ENCODE data around the gene FAM124B.

DNA sequence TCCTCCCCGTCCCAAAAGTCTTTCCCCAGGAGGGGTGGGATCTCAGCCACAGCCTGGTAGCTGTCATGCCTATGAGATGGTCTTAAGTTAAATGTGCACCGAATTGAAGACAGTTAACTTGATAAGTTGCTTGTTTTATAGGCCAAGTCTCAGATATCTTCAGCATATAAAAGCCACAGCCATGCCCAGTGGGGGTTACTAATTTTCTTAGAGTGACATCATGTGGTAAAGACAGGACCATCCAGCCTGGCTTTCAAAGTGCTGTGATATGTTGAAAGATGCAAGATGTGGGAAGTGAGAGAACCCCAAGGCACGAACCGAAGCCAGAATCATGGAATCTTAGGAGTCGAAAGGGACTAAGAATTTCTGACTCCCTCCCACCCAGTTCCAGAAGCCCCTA, 42.1 kb upstream of the FAM124B start:
- TF ChIP-seq, protein P1, sequence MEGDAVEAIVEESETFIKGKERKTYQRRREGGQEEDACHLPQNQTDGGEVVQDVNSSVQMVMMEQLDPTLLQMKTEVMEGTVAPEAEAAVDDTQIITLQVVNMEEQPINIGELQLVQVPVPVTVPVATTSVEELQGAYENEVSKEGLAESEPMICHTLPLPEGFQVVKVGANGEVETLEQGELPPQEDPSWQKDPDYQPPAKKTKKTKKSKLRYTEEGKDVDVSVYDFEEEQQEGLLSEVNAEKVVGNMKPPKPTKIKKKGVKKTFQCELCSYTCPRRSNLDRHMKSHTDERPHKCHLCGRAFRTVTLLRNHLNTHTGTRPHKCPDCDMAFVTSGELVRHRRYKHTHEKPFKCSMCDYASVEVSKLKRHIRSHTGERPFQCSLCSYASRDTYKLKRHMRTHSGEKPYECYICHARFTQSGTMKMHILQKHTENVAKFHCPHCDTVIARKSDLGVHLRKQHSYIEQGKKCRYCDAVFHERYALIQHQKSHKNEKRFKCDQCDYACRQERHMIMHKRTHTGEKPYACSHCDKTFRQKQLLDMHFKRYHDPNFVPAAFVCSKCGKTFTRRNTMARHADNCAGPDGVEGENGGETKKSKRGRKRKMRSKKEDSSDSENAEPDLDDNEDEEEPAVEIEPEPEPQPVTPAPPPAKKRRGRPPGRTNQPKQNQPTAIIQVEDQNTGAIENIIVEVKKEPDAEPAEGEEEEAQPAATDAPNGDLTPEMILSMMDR (IDR thresholded peaks at IDR 0.05) = no peak
- no peak for TF ChIP-seq POLR2A (IDR thresholded peaks at IDR 0.05)

Data from Peyer's patch (tissue), 4 donors.